D341Med (cell line): ENCODE measurements around the gene GFRA1.

Source experiments
- DNase-seq: peaks from one replicate; pipeline ENCODE4 v3.0.0; 2012; ENCODE audit warnings: low spot score

Gene GFRA1

GRCh38 chr10:116160271-116160670 is 112.7 kb downstream of the GFRA1 start:
- no peak for DNase-seq

GRCh38 chr10:116159197-116159596 is 113.8 kb downstream of the GFRA1 start:
- no peak for DNase-seq

- DNase-seq = no peak
These were observed 115.0 kb downstream of the GFRA1 start for GRCh38 chr10:116158036-116158435.

- DNase-seq = no peak
These were observed 115.5 kb downstream of the GFRA1 start for GRCh38 chr10:116157485-116157884.

GRCh38 chr10:116156819-116157218 is 116.2 kb downstream of the GFRA1 start:
- DNase-seq = no peak

GRCh38 chr10:116155191-116155590 is 117.8 kb downstream of the GFRA1 start:
- no peak for DNase-seq

- no peak for DNase-seq
These were observed 118.4 kb downstream of the GFRA1 start for GRCh38 chr10:116154651-116155050.

GRCh38 chr10:116151076-116151475 is 121.9 kb downstream of the GFRA1 start:
- no peak for DNase-seq

- no peak for DNase-seq
These were observed 122.4 kb downstream of the GFRA1 start for GRCh38 chr10:116150606-116151005.

- DNase-seq = no peak
These were observed 125.7 kb downstream of the GFRA1 start for GRCh38 chr10:116147147-116147905.

- no peak for DNase-seq
These were observed 126.5 kb downstream of the GFRA1 start for GRCh38 chr10:116146372-116147140.

GRCh38 chr10:116143673-116144222 is 129.3 kb downstream of the GFRA1 start:
- no peak for DNase-seq

GRCh38 chr10:116141855-116142254 is 131.2 kb downstream of the GFRA1 start:
- no peak for DNase-seq

- DNase-seq = no peak
These were observed 131.8 kb downstream of the GFRA1 start for GRCh38 chr10:116141246-116141645.

- no peak for DNase-seq
These were observed 133.1 kb downstream of the GFRA1 start for GRCh38 chr10:116139886-116140285.

- no peak for DNase-seq
These were observed 134.1 kb downstream of the GFRA1 start for GRCh38 chr10:116138897-116139296.

GRCh38 chr10:116136261-116136660 is 136.7 kb downstream of the GFRA1 start:
- no peak for DNase-seq

- no peak for DNase-seq
These were observed 138.7 kb downstream of the GFRA1 start for GRCh38 chr10:116134322-116134721.

- no peak for DNase-seq
These were observed 139.4 kb downstream of the GFRA1 start for GRCh38 chr10:116133634-116134033.

- DNase-seq = no peak
These were observed 140.1 kb downstream of the GFRA1 start for GRCh38 chr10:116132780-116133399.

- no peak for DNase-seq
These were observed 143.0 kb downstream of the GFRA1 start for GRCh38 chr10:116130006-116130405.

- no peak for DNase-seq
These were observed 145.9 kb downstream of the GFRA1 start for GRCh38 chr10:116126954-116127695.
